Calu3 (cell line): ENCODE results near the gene C16orf46. TPM values are rescaled to one million over a fixed set of nuclear protein-coding genes. Genes with fewer than 3 reads are reported as not detected.

ENCODE experiments used
- BruUV-seq: library from RNA; stranded (reverse); fragments of 400-500 nt; replicated peaks from 2 replicates; lab custom pipeline; 2021; lab: Mats Ljungman, UMichigan
- CTCF ChIA-PET: fragments of 300-600 bp; sonication (Branson Sonifier 250); formaldehyde crosslinking; loops from one replicate; lab custom pipeline; 2022; ENCODE audit warnings: antibody characterized with exemption; lab: Charles Lee
- DNase-seq: peaks from one replicate; pipeline ENCODE4 v3.0.0; 2022
- H3K27ac Mint-ChIP-seq: one replicate; pipeline ENCODE4 v1.8.0; 2022; ENCODE audit warnings: mixed read lengths; ENCODE audit not compliant: unreplicated experiment
- H3K27me3 Mint-ChIP-seq: one replicate; pipeline ENCODE4 v1.8.0; 2022; ENCODE audit warnings: mixed read lengths; ENCODE audit not compliant: unreplicated experiment
- H3K36me3 Mint-ChIP-seq: one replicate; pipeline ENCODE4 v1.8.0; 2022; ENCODE audit warnings: mild to moderate bottlenecking, moderate library complexity, mixed read lengths; ENCODE audit not compliant: insufficient read depth, unreplicated experiment
- H3K4me1 Mint-ChIP-seq: one replicate; pipeline ENCODE4 v1.8.0; 2022; ENCODE audit warnings: mild to moderate bottlenecking, low read depth, mixed read lengths; ENCODE audit not compliant: unreplicated experiment
- H3K4me3 Mint-ChIP-seq: one replicate; pipeline ENCODE4 v1.8.0; 2022; ENCODE audit warnings: mild to moderate bottlenecking, low read depth, moderate library complexity, mixed read lengths; ENCODE audit not compliant: unreplicated experiment
- H3K9me3 Mint-ChIP-seq: one replicate; pipeline ENCODE4 v1.8.0; 2022; ENCODE audit warnings: low read depth, mixed read lengths; ENCODE audit not compliant: unreplicated experiment
- CTCF ChIP-seq: fragments of 200-600 bp; IDR thresholded peaks from one replicate; pipeline ENCODE4 v1.8.0; 2022; ENCODE audit warnings: antibody characterized with exemption; ENCODE audit not compliant: unreplicated experiment
- intact Hi-C: fragments of 100-400 bp; cut with micrococcal nuclease; formaldehyde crosslinking; loops from one replicate; pipeline ENCODE4 v1.10.0; 2022; ENCODE audit not compliant: unreplicated experiment
- total RNA-seq: library from RNA; stranded (reverse); gene quantifications from 2 replicates; pipeline ENCODE4 v1.2.3, GENCODE V29; 2022

Gene C16orf46
- total RNA-seq, 1 experiment from 2014 or later = 2.2 TPM

- no peak overlapping the region for H3K27ac Mint-ChIP-seq
- H3K9me3 Mint-ChIP-seq = no peaks in the 10 kb centered on the region
- intact Hi-C loops = no loop called here
- no peaks in the 10 kb centered on the region for H3K4me1 Mint-ChIP-seq
- no peaks in the 10 kb centered on the region for H3K27me3 Mint-ChIP-seq
- H3K36me3 Mint-ChIP-seq = no peaks in the 10 kb centered on the region
- CTCF ChIA-PET = no interaction called here
- BruUV-seq = no TSS peak
- H3K4me3 Mint-ChIP-seq = no peak overlapping the region
- no peak for TF ChIP-seq CTCF
- no peak for DNase-seq
These were observed 15.8 kb downstream of the C16orf46 start for GRCh38 chr16:81061307-81061640.

GRCh38 chr16:81060576-81061306 lies 16.3 kb downstream of the C16orf46 start:
- Mint-ChIP-seq H3K27ac (no peak overlapping the region), H3K27me3 (no peaks in the 10 kb centered on the region), H3K36me3 (no peaks in the 10 kb centered on the region), H3K4me3 (no peak overlapping the region), H3K4me1 (no peaks in the 10 kb centered on the region), H3K9me3 (no peaks in the 10 kb centered on the region)
- TF ChIP-seq CTCF = no peak
- no TSS peak for BruUV-seq
- intact Hi-C loops = no loop called here
- DNase-seq = no peak
- CTCF ChIA-PET = no interaction called here

- no TSS peak for BruUV-seq
- no peak overlapping the region for H3K27ac Mint-ChIP-seq
- no peaks in the 10 kb centered on the region for H3K27me3 Mint-ChIP-seq
- no peak for TF ChIP-seq CTCF
- H3K4me3 Mint-ChIP-seq = no peak overlapping the region
- no peak for DNase-seq
- CTCF ChIA-PET = no interaction called here
- H3K4me1 Mint-ChIP-seq = no peaks in the 10 kb centered on the region
- H3K9me3 Mint-ChIP-seq = no peaks in the 10 kb centered on the region
- no peaks in the 10 kb centered on the region for H3K36me3 Mint-ChIP-seq
- intact Hi-C loops = no loop called here
These were observed 23.3 kb downstream of the C16orf46 start for GRCh38 chr16:81053761-81054160.

GRCh38 chr16:81042821-81043220 lies 34.2 kb downstream of the C16orf46 start:
- no peak for TF ChIP-seq CTCF
- H3K27me3 Mint-ChIP-seq = no peaks in the 10 kb centered on the region

More at GRCh38 chr16:81042821-81043220, 34.2 kb downstream of the C16orf46 start:
- H3K4me1 Mint-ChIP-seq = peaks cover 21% of the 10 kb centered on the region
- no TSS peak for BruUV-seq
- H3K27ac Mint-ChIP-seq = no peak overlapping the region
- intact Hi-C loops = no loop called here
- no peak overlapping the region for H3K4me3 Mint-ChIP-seq
- H3K36me3 Mint-ChIP-seq = peaks cover 27% of the 10 kb centered on the region
- CTCF ChIA-PET = interaction anchor here (0.5 kb wide), 1 partner anchor 15 kb away, joined by 3 read pairs; no protein-coding TSS in a partner anchor
- no peak for DNase-seq
- no peaks in the 10 kb centered on the region for H3K9me3 Mint-ChIP-seq
